ENCODE data around the gene SRPX2. TPM values are rescaled to one million over a fixed set of nuclear protein-coding genes. Genes with fewer than 3 reads are reported as not detected.

Gene SRPX2
- polyA plus RNA-seq, 3 donors: not detected

DNA sequence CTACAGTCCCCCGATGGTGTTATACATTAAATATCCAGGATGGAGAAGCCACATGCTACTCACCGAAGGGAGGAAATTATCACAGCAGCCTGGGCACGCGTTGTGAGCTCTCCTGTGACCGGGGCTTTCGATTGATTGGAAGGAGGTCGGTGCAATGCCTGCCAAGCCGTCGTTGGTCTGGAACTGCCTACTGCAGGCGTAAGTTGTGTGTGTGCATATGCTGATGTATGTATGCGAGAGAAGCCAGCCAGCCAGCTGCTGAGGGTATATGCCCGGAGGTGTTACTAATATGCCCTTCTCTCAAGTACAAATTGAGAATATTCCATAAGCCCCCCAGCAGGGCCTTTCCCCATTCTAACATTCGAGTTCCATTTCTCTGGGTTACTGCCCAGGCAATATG, 18.2 kb downstream of the SRPX2 start:
- 100% methylated on average over 5 of the region's 13 CpGs for WGBS (ENCODE audit: insufficient coverage)
- no peak for DNase-seq
- Histone ChIP-seq H3K4me2 (replicated peaks; ENCODE audit: extremely low read depth, low read length, poor library complexity, severe bottlenecking) (no peak overlapping the region), H4K20me1 (ENCODE audit: insufficient read depth, low read length) (no peaks in the 10 kb centered on the region), H3K27ac (ENCODE audit: low read depth in 1 of 2, low read length in 2 of 2) (no peak overlapping the region), H2AFZ (ENCODE audit: insufficient read depth, low read depth, low read length, poor library complexity, severe bottlenecking) (no peak overlapping the region), H3K4me3 (replicated peaks in 1 of 3; ENCODE audit: low read depth in 2 of 3, low read length in 3 of 3) (no peak overlapping the region), H3K79me2 (ENCODE audit: insufficient read depth, low read length) (no peaks in the 10 kb centered on the region), H3K4me1 (ENCODE audit: control insufficient read depth in 1 of 2, insufficient read depth in 2 of 2, low read length in 2 of 2) (no peaks in the 10 kb centered on the region), H3K9me3 (replicated peaks in 1 of 2; ENCODE audit: control insufficient read depth in 1 of 2, insufficient read depth in 1 of 2, low read length in 2 of 2) (no peaks in the 10 kb centered on the region), H3K27me3 (ENCODE audit: control insufficient read depth in 2 of 2, insufficient read depth in 2 of 2, low read length in 2 of 2) (no peaks in the 10 kb centered on the region), H3K9ac (ENCODE audit: insufficient read depth, low read length, poor library complexity, severe bottlenecking) (no peak overlapping the region), H3K36me3 (replicated peaks in 1 of 2; ENCODE audit: control insufficient read depth in 1 of 2, insufficient read depth in 2 of 2, low read length in 2 of 2) (no peaks in the 10 kb centered on the region)
- TF ChIP-seq, protein P1, sequence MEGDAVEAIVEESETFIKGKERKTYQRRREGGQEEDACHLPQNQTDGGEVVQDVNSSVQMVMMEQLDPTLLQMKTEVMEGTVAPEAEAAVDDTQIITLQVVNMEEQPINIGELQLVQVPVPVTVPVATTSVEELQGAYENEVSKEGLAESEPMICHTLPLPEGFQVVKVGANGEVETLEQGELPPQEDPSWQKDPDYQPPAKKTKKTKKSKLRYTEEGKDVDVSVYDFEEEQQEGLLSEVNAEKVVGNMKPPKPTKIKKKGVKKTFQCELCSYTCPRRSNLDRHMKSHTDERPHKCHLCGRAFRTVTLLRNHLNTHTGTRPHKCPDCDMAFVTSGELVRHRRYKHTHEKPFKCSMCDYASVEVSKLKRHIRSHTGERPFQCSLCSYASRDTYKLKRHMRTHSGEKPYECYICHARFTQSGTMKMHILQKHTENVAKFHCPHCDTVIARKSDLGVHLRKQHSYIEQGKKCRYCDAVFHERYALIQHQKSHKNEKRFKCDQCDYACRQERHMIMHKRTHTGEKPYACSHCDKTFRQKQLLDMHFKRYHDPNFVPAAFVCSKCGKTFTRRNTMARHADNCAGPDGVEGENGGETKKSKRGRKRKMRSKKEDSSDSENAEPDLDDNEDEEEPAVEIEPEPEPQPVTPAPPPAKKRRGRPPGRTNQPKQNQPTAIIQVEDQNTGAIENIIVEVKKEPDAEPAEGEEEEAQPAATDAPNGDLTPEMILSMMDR (IDR thresholded peaks at IDR 0.05): no peak
- peaks cover 0 to 18% (median 17%) of the 10 kb centered on the region in 3 donors for H3K27me3 Mint-ChIP-seq (ENCODE audit: low read depth in 3 of 3)
- H3K4me1 Mint-ChIP-seq: no peaks in the 10 kb centered on the region
- no peak overlapping the region for H3K27ac Mint-ChIP-seq
- intact Hi-C loops (cut with micrococcal nuclease): no loop called here
- H3K4me3 Mint-ChIP-seq: no peak overlapping the region
- H3K9me3 Mint-ChIP-seq: peaks cover 0 to 2% (median 0%) of the 10 kb centered on the region in 7 donors
- no peaks in the 10 kb centered on the region for H3K36me3 Mint-ChIP-seq

- Mint-ChIP-seq H3K27me3 (ENCODE audit: low read depth in 3 of 3) (peaks cover 0 to 18% (median 17%) of the 10 kb centered on the region in 3 donors), H3K27ac (no peak overlapping the region), H3K4me1 (no peaks in the 10 kb centered on the region), H3K9me3 (peaks cover 0 to 2% (median 0%) of the 10 kb centered on the region in 7 donors), H3K4me3 (no peak overlapping the region), H3K36me3 (no peaks in the 10 kb centered on the region)
- Histone ChIP-seq H3K4me3 (replicated peaks in 1 of 3; ENCODE audit: low read depth in 2 of 3, low read length in 3 of 3) (no peak overlapping the region), H4K20me1 (ENCODE audit: insufficient read depth, low read length) (no peaks in the 10 kb centered on the region), H3K79me2 (ENCODE audit: insufficient read depth, low read length) (no peaks in the 10 kb centered on the region), H3K9me3 (replicated peaks in 1 of 2; ENCODE audit: control insufficient read depth in 1 of 2, insufficient read depth in 1 of 2, low read length in 2 of 2) (no peaks in the 10 kb centered on the region), H3K27me3 (ENCODE audit: control insufficient read depth in 2 of 2, insufficient read depth in 2 of 2, low read length in 2 of 2) (no peaks in the 10 kb centered on the region), H3K27ac (ENCODE audit: low read depth in 1 of 2, low read length in 2 of 2) (no peak overlapping the region), H2AFZ (ENCODE audit: insufficient read depth, low read depth, low read length, poor library complexity, severe bottlenecking) (no peak overlapping the region), H3K4me1 (ENCODE audit: control insufficient read depth in 1 of 2, insufficient read depth in 2 of 2, low read length in 2 of 2) (no peaks in the 10 kb centered on the region), H3K4me2 (replicated peaks; ENCODE audit: extremely low read depth, low read length, poor library complexity, severe bottlenecking) (no peak overlapping the region), H3K9ac (ENCODE audit: insufficient read depth, low read length, poor library complexity, severe bottlenecking) (no peak overlapping the region), H3K36me3 (replicated peaks in 1 of 2; ENCODE audit: control insufficient read depth in 1 of 2, insufficient read depth in 2 of 2, low read length in 2 of 2) (no peaks in the 10 kb centered on the region)
- DNase-seq: peak in 1 of 3 donors; percentile 5
- intact Hi-C loops (cut with micrococcal nuclease): no loop called here
- WGBS (ENCODE audit: insufficient coverage): no CpG with 5 or more reads among the region's 4 CpGs
- TF ChIP-seq, protein P1 (IDR thresholded peaks at IDR 0.05): no peak
These were observed 18.8 kb downstream of the SRPX2 start for GRCh38 chrX:100662796-100663195.

All from CD14-positive monocyte (primary cell).